Measurements from ENCODE around the gene GALNT16. TPM values are rescaled to one million over a fixed set of nuclear protein-coding genes. Genes with fewer than 3 reads are reported as not detected.

GALNT16 gene
- polyA plus RNA-seq, 3 donors, result 0.01 TPM; not detected in 2

- WGBS (ENCODE audit: insufficient coverage), result 100% methylated on average over 2 of the region's 6 CpGs
- H3K27ac Mint-ChIP-seq, result no peak overlapping the region
Measured at GRCh38 chr14:69328765-69329164, 68.8 kb downstream of the GALNT16 start.

GRCh38 chr14:69331206-69331605 is 71.2 kb downstream of the GALNT16 start:
- intact Hi-C loops (cut with micrococcal nuclease), result no loop called here
- no peak for DNase-seq
- no peaks in the 10 kb centered on the region for H3K36me3 Mint-ChIP-seq
- no peaks in the 10 kb centered on the region for H3K4me1 Mint-ChIP-seq
- Histone ChIP-seq H3K9ac (ENCODE audit: insufficient read depth, low read length, poor library complexity, severe bottlenecking) (no peak overlapping the region), H3K9me3 (replicated peaks in 1 of 2; ENCODE audit: control insufficient read depth in 1 of 2, insufficient read depth in 1 of 2, low read length in 2 of 2) (no peaks in the 10 kb centered on the region), H3K4me1 (ENCODE audit: control insufficient read depth in 1 of 2, insufficient read depth in 2 of 2, low read length in 2 of 2) (no peaks in the 10 kb centered on the region), H3K4me3 (replicated peaks in 1 of 3; ENCODE audit: low read depth in 2 of 3, low read length in 3 of 3) (no peak overlapping the region), H3K27me3 (ENCODE audit: control insufficient read depth in 2 of 2, insufficient read depth in 2 of 2, low read length in 2 of 2) (peaks cover 0 to 2% of the 10 kb centered on the region in 2 donors), H4K20me1 (ENCODE audit: insufficient read depth, low read length) (no peaks in the 10 kb centered on the region), H3K79me2 (ENCODE audit: insufficient read depth, low read length) (no peaks in the 10 kb centered on the region), H3K4me2 (replicated peaks; ENCODE audit: extremely low read depth, low read length, poor library complexity, severe bottlenecking) (no peak overlapping the region), H3K27ac (ENCODE audit: low read depth in 1 of 2, low read length in 2 of 2) (no peak overlapping the region), H3K36me3 (replicated peaks in 1 of 2; ENCODE audit: control insufficient read depth in 1 of 2, insufficient read depth in 2 of 2, low read length in 2 of 2) (no peaks in the 10 kb centered on the region), H2AFZ (ENCODE audit: insufficient read depth, low read depth, low read length, poor library complexity, severe bottlenecking) (no peak overlapping the region)
- WGBS (ENCODE audit: insufficient coverage), result no CpG with 5 or more reads among the region's 4 CpGs
- H3K27me3 Mint-ChIP-seq (ENCODE audit: low read depth in 3 of 3), result peaks cover 9 to 15% (median 11%) of the 10 kb centered on the region in 3 donors
- H3K9me3 Mint-ChIP-seq, result peaks cover 0 to 2% (median 0%) of the 10 kb centered on the region in 7 donors
- H3K27ac Mint-ChIP-seq, result no peak overlapping the region
- TF ChIP-seq CTCF (IDR thresholded peaks at IDR 0.05), result no peak
- H3K4me3 Mint-ChIP-seq, result no peak overlapping the region

More at GRCh38 chr14:69328765-69329164, 68.8 kb downstream of the GALNT16 start:
- H3K27ac ChIP-seq (ENCODE audit: low read depth in 1 of 2, low read length in 2 of 2), result no peak overlapping the region
- H3K9ac ChIP-seq (ENCODE audit: insufficient read depth, low read length, poor library complexity, severe bottlenecking), result no peak overlapping the region
- H3K4me1 ChIP-seq (ENCODE audit: control insufficient read depth in 1 of 2, insufficient read depth in 2 of 2, low read length in 2 of 2), result no peaks in the 10 kb centered on the region
- no peak for DNase-seq
- Mint-ChIP-seq H3K9me3 (no peaks in the 10 kb centered on the region), H3K4me1 (no peaks in the 10 kb centered on the region), H3K27me3 (ENCODE audit: low read depth in 3 of 3) (peaks cover 10 to 14% (median 13%) of the 10 kb centered on the region in 3 donors), H3K36me3 (no peaks in the 10 kb centered on the region), H3K4me3 (no peak overlapping the region)
- no peak overlapping the region for H2AFZ ChIP-seq (ENCODE audit: insufficient read depth, low read depth, low read length, poor library complexity, severe bottlenecking)
- no peaks in the 10 kb centered on the region for H3K9me3 ChIP-seq (replicated peaks in 1 of 2; ENCODE audit: control insufficient read depth in 1 of 2, insufficient read depth in 1 of 2, low read length in 2 of 2)
- no peak overlapping the region for H3K4me2 ChIP-seq (replicated peaks; ENCODE audit: extremely low read depth, low read length, poor library complexity, severe bottlenecking)
- intact Hi-C loops (cut with micrococcal nuclease), result no loop called here
- no peak for TF ChIP-seq CTCF (IDR thresholded peaks at IDR 0.05)
- H4K20me1 ChIP-seq (ENCODE audit: insufficient read depth, low read length), result no peaks in the 10 kb centered on the region
- peaks cover 0 to 2% of the 10 kb centered on the region in 2 donors for H3K27me3 ChIP-seq (ENCODE audit: control insufficient read depth in 2 of 2, insufficient read depth in 2 of 2, low read length in 2 of 2)
- no peaks in the 10 kb centered on the region for H3K36me3 ChIP-seq (replicated peaks in 1 of 2; ENCODE audit: control insufficient read depth in 1 of 2, insufficient read depth in 2 of 2, low read length in 2 of 2)
- no peak overlapping the region for H3K4me3 ChIP-seq (replicated peaks in 1 of 3; ENCODE audit: low read depth in 2 of 3, low read length in 3 of 3)
- no peaks in the 10 kb centered on the region for H3K79me2 ChIP-seq (ENCODE audit: insufficient read depth, low read length)
